NCI-H146 treated with DMSO at 0.1 percent for 48 hours (cell line): Measurements from ENCODE around the gene LYPD5.

Experiments used
- DNase-seq: peaks from one replicate; lab custom pipeline; 2025; ENCODE audit not compliant: unreplicated experiment; lab: John Stamatoyannopoulos, UW

The LYPD5 gene

DNA sequence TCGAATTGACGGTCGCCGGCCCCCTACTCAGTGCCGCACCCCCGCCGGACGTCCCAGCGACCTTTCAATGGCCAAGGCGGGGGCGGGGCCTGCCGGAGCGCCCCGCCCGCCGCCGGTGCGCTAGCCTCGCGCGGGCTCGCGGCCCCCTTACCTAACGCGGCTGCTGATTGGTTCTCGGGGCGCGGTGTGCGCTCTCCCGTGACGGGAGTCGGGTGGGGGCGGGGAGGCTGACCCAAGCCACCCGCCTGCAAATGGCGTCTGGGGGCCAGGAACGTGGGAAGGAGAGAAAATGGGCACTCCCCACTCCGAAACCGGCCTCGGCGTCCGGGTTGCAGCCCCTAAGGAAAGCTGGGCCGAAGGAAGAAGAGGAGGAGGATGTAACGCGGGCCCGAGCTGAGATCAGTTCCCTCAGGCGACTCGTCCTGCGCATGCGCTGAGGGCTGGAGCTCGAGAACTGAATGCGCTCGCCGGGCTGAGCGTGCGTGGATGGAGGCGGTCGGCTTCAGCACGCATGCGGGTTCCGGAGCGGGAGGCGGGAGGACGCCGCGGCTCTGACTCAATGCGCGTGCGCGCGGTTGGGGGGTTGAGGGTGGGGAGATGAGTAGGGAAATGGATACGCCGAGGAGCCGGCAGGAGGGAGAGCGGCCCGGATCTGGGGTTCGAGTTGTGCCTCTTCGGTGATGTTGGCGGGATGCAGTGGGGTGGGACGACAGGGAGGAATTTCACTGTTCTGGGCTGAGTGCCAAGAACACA lies 47.6 kb downstream of the LYPD5 start, which contains the start of gene SMG9:
TSS of gene SMG9 (minus strand) at position 460 of the 753 bp plus-strand sequence. CDS start 4,221 bp downstream, outside the sequence.
- peak; percentile 94 for DNase-seq

DNA sequence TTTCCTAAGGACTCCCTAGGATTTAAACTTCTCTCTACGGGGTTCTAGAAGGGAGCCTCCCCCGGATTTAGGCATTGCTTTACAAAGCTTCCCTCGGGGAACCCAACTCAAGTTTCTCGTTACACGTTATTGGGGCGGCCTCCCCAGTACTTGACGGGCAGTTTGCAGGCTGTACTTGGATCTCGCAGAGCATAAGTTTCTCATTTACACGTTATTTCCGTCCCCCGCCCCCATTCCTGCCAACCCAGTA lies 48.1 kb downstream of the LYPD5 start:
- no peak for DNase-seq

DNA sequence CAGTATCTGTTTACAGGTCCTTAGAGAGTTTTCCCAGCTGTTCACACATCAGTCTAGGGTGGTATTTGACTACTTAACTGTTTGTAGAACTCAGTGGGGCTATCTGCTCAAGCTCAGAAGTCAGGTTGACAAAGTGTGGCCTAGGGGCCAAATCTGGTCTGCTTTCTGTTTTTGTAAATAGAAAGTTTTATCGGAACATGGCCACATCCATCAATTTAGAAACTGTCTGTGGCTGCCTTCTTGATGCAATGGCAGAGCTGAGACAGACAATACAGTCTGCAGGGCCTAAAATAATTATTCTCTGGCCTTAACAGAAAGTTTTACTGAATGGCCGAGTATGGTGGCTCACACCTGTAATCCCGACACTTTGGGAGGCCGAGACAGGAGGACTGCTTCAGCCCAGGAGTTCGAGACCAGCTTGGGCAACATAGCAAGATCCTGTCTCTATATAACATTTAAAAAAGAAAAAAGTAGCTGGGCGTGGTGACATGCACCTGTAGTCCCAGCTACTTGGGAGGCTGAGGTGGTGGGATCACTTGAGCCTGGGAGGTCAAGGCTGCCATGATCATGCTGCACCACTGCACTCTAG lies 49.9 kb downstream of the LYPD5 start:
- DNase-seq, result no peak

DNA sequence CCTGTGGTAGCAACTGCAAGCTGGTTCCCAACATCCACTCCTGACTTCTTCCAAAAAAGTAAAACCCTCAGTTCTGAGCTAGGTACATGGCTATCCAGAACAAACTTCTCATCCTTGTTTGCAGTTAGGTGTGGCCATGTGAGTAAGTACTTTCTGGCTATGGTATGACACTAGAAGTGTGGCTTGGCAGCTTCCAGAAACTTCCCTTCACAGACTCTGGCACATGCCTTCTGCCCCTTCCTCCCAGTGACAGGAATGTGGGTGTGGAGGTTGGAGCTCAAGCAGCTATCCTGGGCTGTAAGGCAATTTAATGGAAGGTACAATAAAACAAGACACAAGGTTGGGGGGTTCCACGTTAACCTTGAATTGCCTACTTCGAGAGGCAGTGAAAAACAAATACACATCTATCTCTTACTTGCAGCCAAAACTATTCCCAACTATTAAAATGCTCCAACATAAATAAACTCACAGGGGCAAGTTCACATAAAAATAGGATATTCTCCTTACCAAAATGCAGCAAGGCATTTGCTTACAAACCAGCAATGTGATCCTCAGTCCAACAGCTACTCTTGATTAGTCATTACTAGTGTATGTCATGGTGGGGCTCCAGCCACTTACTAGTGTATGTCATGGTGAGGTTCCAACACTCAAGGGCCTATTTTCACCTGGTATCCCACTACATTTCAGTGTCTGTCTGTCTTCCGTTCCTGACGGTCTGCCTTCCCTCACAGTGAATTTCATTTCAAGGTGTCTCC lies 50.6 kb downstream of the LYPD5 start:
- no peak for DNase-seq

DNA sequence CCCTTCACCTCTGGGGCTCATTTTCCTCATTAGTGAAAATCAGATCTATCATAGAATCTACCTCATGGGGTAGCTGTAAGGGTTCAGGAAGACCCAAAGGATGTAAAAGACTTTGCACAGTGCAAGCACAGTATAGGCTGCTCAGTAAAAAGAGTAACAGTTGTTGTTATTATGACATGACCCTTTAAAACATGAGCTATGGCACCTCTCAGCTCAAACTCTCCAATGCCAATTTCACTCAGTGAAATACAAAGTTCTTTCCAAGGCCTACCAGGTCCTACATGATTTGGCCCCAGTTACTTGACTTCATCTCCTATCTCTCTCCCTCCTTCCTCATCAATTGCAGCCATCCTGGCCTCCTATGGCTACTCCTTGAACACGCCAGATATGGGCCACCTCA lies 52.3 kb downstream of the LYPD5 start:
- no peak for DNase-seq

DNA sequence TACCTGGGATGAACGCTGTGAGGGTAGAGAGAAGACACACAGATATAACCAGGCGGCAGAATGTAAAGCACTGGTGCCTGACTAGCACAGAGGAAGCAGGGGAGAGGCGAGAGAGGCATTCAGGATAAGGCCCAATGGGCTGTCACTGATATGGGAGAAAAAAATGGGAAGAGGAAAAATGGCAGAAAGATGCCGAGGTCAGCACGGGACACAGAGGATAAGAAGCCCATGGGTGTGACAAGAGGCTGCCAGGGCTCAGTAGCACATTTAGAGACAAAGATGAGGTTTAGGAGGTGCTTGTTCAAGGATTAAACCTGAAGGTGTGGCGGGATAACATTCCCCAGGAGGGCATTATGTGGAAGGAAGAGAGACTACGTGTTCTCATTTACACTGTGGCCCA lies 53.1 kb downstream of the LYPD5 start:
- no peak for DNase-seq

DNA sequence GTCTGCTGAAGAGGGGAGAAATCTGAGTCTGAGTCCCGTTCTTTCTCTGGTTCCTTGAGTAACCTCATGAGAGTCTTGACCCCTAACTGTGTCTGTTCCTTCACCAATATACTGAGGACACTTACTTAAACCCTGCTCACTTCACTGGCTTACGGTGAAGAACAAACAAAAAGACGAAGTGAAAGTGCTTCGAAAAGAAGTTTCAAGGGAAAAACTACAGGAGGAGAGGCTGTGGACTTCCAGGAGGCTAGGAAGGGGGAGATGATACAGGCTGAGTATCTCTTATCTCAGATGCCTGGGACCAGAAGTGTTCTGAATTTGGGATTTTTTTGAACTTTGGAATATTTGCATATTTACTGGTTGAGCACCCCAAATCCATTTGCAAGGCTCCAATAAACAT lies 53.6 kb downstream of the LYPD5 start:
- no peak for DNase-seq

DNA sequence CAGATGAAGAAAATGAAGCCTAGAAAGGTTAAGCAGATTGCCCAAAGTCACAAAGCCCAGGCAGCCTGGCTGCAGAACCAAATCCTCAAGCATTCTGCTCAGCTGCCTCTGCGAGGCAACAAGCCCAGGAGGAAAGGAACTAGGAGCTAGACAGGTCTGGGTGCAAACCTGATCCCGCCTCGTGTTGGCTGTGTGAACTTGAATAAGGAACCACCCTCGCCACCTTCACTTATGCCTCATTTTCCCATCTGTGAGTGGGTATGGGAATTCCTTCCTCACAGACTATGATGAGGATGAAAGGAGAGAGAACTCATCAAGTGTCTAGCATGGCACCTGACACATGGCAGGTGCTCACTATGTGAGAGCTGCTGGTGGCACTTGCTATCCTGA lies 54.0 kb downstream of the LYPD5 start:
- DNase-seq, result no peak

DNA sequence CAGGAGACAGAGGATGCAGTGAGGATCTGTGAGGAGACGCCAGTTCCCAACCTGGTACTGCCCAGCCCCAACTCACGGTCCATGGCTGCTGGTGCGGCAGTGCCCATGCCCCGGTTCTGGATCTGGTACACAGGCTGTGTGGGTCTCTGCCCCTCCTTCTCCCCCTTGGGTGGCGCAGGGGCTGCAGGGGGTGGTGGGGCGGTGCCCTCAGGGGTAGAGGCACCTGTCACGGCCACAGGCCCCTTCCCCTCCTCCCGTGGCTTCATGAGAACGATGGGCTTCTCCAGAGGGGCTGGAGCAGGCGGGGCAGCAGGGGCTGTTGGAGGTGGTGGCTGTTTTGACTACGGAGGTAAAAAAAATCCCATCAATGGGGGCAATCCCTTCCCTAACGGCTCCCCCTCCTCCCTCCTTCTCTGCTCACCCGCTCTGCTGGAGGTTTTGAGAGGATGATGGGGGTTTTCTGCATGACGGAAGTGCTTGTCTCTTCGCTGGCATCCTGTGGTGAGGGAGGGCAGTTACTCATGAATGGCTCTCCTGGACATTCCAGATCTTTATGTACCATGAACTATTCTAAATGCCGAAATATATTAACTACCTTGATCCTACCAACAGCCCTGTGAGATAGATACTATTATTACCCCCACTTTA lies 54.6 kb downstream of the LYPD5 start:
- no peak for DNase-seq
